ENCODE data around the gene PSMB5. TPM values are rescaled to one million over a fixed set of nuclear protein-coding genes. Genes with fewer than 3 reads are reported as not detected.

PSMB5 gene
- total and polyA plus RNA-seq, 2 of the 13 experiments (the other 11 are each of a cell fraction or from before 2014, with no cell fraction given) = 705 to 871 TPM

- TF ChIP-seq ARID5B (CRISPR knock-in tag; IDR thresholded peaks at IDR 0.05) (peak; percentile 60), CBX5 (CRISPR knock-in tag; IDR thresholded peaks at IDR 0.05; ENCODE audit: borderline replicate concordance) (peak; percentile 91; the same call in 1 of the 2 replicates), ZNF234 (CRISPR knock-in tag; conservative IDR thresholded peaks at IDR 0.05) (no peak), E2F5 (CRISPR knock-in tag; conservative IDR thresholded peaks at IDR 0.05) (no peak), ZNF383 (CRISPR knock-in tag; IDR thresholded peaks at IDR 0.05; ENCODE audit: borderline replicate concordance) (no peak), ZNF784 (CRISPR knock-in tag; IDR thresholded peaks at IDR 0.05; ENCODE audit: borderline replicate concordance) (no peak), HMGXB3 (CRISPR knock-in tag; IDR thresholded peaks at IDR 0.05; ENCODE audit: borderline replicate concordance) (peak; percentile 81; the same call in 1 of the 2 replicates), ZNF484 (CRISPR knock-in tag; IDR thresholded peaks at IDR 0.05; ENCODE audit: borderline replicate concordance, low read depth) (no peak), CREM (IDR thresholded peaks at IDR 0.05) (no peak), CREM (CRISPR knock-in tag; IDR thresholded peaks at IDR 0.05) (no peak), MZF1 (CRISPR knock-in tag; IDR thresholded peaks at IDR 0.05; ENCODE audit: borderline replicate concordance) (no peak), ZFP36L1 (CRISPR knock-in tag; IDR thresholded peaks at IDR 0.05) (peak; percentile 92; the same call in 1 of the 2 replicates), POLR2AphosphoS5 (IDR thresholded peaks at IDR 0.05; ENCODE audit: low read depth, low read length) (no peak; the same call in 1 of the 2 replicates), ZNF569 (CRISPR knock-in tag; IDR thresholded peaks at IDR 0.05; ENCODE audit: borderline replicate concordance) (no peak), SRSF9 (IDR thresholded peaks at IDR 0.05; ENCODE audit: borderline replicate concordance, insufficient read depth, low read depth, low read length, poor library complexity, severe bottlenecking) (no peak), KLF15 (CRISPR knock-in tag; IDR thresholded peaks at IDR 0.05; ENCODE audit: borderline replicate concordance) (no peak), ZNF879 (CRISPR knock-in tag; IDR thresholded peaks at IDR 0.05) (no peak), PPARG (CRISPR knock-in tag; conservative IDR thresholded peaks at IDR 0.05) (peak; percentile 77), ATM (IDR thresholded peaks at IDR 0.05; ENCODE audit: borderline replicate concordance) (no peak), ZNF766 (CRISPR knock-in tag; IDR thresholded peaks at IDR 0.05; ENCODE audit: borderline replicate concordance) (no peak; the same call in 1 of the 2 replicates)
Observed at GRCh38 chr14:23068789-23069412, 34.2 kb upstream of the PSMB5 start (continued).
